Muscle layer of duodenum (tissue), 2 donors: ENCODE measurements around the gene PDE4B.
A peak's percentile ranks its signal among the peaks of the same experiment; 100 is the strongest.

ENCODE experiments used
- H3K27ac ChIP-seq: one replicate; pipeline ENCODE4 v1.7.0; 2013; ENCODE audit warnings: mild to moderate bottlenecking, low read length
- H3K27me3 ChIP-seq: one replicate; pipeline ENCODE4 v1.7.0; 2013; ENCODE audit warnings: low read depth, mild to moderate bottlenecking, control low read depth, low read length
- H3K36me3 ChIP-seq, 2 donors: one replicate each; pipeline ENCODE4 v1.7.0; 2013; ENCODE audit warnings: low read length in 2 of 2, control low read depth in 1 of 2, mild to moderate bottlenecking in 1 of 2; ENCODE audit not compliant: insufficient read depth in 2 of 2, control insufficient read depth in 1 of 2
- H3K4me1 ChIP-seq, 2 donors: one replicate each; pipeline ENCODE4 v1.7.0; 2013; ENCODE audit warnings: low read length in 2 of 2, mild to moderate bottlenecking in 2 of 2, control low read depth in 1 of 2, moderate library complexity in 1 of 2; ENCODE audit not compliant: insufficient read depth in 2 of 2, control insufficient read depth in 1 of 2
- H3K4me3 ChIP-seq, 2 donors: one replicate each; pipeline ENCODE4 v1.7.0; 2013; ENCODE audit warnings: low read length in 2 of 2, low read depth in 1 of 2, mild to moderate bottlenecking in 1 of 2
- H3K9me3 ChIP-seq, 2 donors: one replicate each; pipeline ENCODE4 v1.7.0; 2013; ENCODE audit warnings: low read length in 2 of 2, control low read depth in 1 of 2, mild to moderate bottlenecking in 1 of 2; ENCODE audit not compliant: control insufficient read depth in 1 of 2
- donor health status: healthy.

PDE4B gene

GRCh38 chr1:66294707-66295370 is 502.1 kb downstream of the PDE4B start:
- H3K36me3 ChIP-seq: no peaks in the 10 kb centered on the region

GRCh38 chr1:66295803-66296202 is 503.1 kb downstream of the PDE4B start:
- Histone ChIP-seq H3K27me3 (no peaks in the 10 kb centered on the region), H3K4me1 (peaks cover 0 to 9% of the 10 kb centered on the region in 2 donors), H3K4me3 (no peak overlapping the region), H3K36me3 (no peaks in the 10 kb centered on the region), H3K9me3 (no peaks in the 10 kb centered on the region), H3K27ac (no peak overlapping the region)

More at GRCh38 chr1:66294707-66295370, 502.1 kb downstream of the PDE4B start:
- H3K9me3 ChIP-seq: no peaks in the 10 kb centered on the region
- H3K4me3 ChIP-seq: no peak overlapping the region
- H3K27me3 ChIP-seq: no peaks in the 10 kb centered on the region
- H3K4me1 ChIP-seq: peaks cover 0 to 6% of the 10 kb centered on the region in 2 donors
- H3K27ac ChIP-seq: no peak overlapping the region

GRCh38 chr1:66296370-66296769 is 503.7 kb downstream of the PDE4B start:
- no peaks in the 10 kb centered on the region for H3K27me3 ChIP-seq
- no peaks in the 10 kb centered on the region for H3K36me3 ChIP-seq
- no peak overlapping the region for H3K27ac ChIP-seq
- no peak overlapping the region for H3K4me3 ChIP-seq
- H3K9me3 ChIP-seq: no peaks in the 10 kb centered on the region
- H3K4me1 ChIP-seq: peaks cover 0 to 10% of the 10 kb centered on the region in 2 donors

- no peaks in the 10 kb centered on the region for H3K27me3 ChIP-seq
- H3K9me3 ChIP-seq: no peaks in the 10 kb centered on the region
- H3K27ac ChIP-seq: no peak overlapping the region
- H3K4me3 ChIP-seq: no peak overlapping the region
- H3K36me3 ChIP-seq: no peaks in the 10 kb centered on the region
- H3K4me1 ChIP-seq: peaks cover 0 to 10% of the 10 kb centered on the region in 2 donors
Measured at GRCh38 chr1:66296951-66297350, 504.3 kb downstream of the PDE4B start.

- peaks cover 0 to 10% of the 10 kb centered on the region in 2 donors for H3K4me1 ChIP-seq
Measured at GRCh38 chr1:66298464-66298863, 505.8 kb downstream of the PDE4B start.

GRCh38 chr1:66300280-66300971 is 507.7 kb downstream of the PDE4B start:
- Histone ChIP-seq H3K27me3 (no peaks in the 10 kb centered on the region), H3K4me1 (peaks cover 0 to 10% of the 10 kb centered on the region in 2 donors), H3K4me3 (no peak overlapping the region), H3K36me3 (no peaks in the 10 kb centered on the region), H3K27ac (peak overlapping the region; percentile 60), H3K9me3 (no peaks in the 10 kb centered on the region)

More at GRCh38 chr1:66298464-66298863, 505.8 kb downstream of the PDE4B start:
- no peak overlapping the region for H3K4me3 ChIP-seq
- H3K27me3 ChIP-seq: no peaks in the 10 kb centered on the region
- no peaks in the 10 kb centered on the region for H3K9me3 ChIP-seq
- no peaks in the 10 kb centered on the region for H3K36me3 ChIP-seq
- no peak overlapping the region for H3K27ac ChIP-seq

- peaks cover 0 to 9% of the 10 kb centered on the region in 2 donors for H3K4me1 ChIP-seq
- peak overlapping the region; percentile 60 for H3K27ac ChIP-seq
- H3K36me3 ChIP-seq: no peaks in the 10 kb centered on the region
- H3K4me3 ChIP-seq: peak overlapping the region; percentile 6 to 41
- H3K27me3 ChIP-seq: no peaks in the 10 kb centered on the region
- no peaks in the 10 kb centered on the region for H3K9me3 ChIP-seq
Measured at GRCh38 chr1:66300972-66301451, 508.3 kb downstream of the PDE4B start.

DNA sequence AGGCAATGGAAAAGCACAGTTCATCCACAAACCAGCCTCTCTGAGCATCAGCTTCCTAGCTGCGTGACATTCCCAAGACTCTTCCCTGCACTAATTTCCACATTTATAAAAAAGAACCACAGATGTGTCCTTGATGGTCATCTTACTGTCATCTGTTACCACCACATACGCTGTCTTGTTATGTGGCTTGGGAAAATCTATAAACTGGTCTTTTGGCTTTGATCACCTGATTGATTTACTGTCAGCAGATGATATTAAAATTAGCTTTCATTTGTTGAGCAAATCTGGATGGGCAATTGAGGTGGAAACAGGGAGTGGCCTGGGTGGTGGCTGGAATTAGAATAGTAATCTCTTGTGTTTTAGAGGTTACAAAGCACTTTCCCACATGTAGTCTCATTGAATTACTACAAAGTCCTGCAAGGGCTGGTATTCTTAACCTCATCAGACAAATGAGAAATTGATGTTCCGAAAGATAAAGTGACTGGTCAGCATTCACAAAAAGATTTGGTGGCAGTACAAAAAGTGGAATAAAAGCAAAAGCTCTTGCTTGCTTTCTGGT is 509.6 kb downstream of the PDE4B start:
- Histone ChIP-seq H3K36me3 (no peaks in the 10 kb centered on the region), H3K4me3 (no peak overlapping the region), H3K4me1 (peaks cover 0 to 4% of the 10 kb centered on the region in 2 donors), H3K27ac (no peak overlapping the region), H3K9me3 (no peaks in the 10 kb centered on the region), H3K27me3 (no peaks in the 10 kb centered on the region)

DNA sequence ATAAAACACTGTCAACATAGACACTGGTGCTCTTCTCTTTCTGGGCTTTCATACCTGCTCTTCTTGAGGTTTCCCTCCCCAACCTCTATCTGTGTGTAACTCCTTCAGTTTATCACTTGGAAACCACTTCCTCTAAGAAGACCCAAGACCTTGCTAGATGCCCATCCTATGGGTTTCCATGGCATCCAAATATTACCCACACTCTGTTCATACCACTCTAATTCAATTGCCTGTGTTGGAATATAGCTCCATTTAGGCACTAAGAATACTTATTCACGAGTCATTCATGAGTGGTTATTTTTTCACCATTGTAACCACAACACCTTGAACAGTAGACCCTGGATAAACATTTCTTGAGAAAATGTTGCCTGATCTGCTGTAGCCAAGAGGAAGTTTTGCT is 510.1 kb downstream of the PDE4B start:
- H3K27ac ChIP-seq: no peak overlapping the region
- no peaks in the 10 kb centered on the region for H3K36me3 ChIP-seq
- no peak overlapping the region for H3K4me3 ChIP-seq
- H3K27me3 ChIP-seq: no peaks in the 10 kb centered on the region
- peaks cover 0 to 4% of the 10 kb centered on the region in 2 donors for H3K4me1 ChIP-seq
- no peaks in the 10 kb centered on the region for H3K9me3 ChIP-seq

- no peak overlapping the region for H3K27ac ChIP-seq
- peaks cover 0 to 4% of the 10 kb centered on the region in 2 donors for H3K4me1 ChIP-seq
- H3K27me3 ChIP-seq: no peaks in the 10 kb centered on the region
- no peaks in the 10 kb centered on the region for H3K36me3 ChIP-seq
- no peaks in the 10 kb centered on the region for H3K9me3 ChIP-seq
- H3K4me3 ChIP-seq: no peak overlapping the region
Measured at GRCh38 chr1:66303646-66304045, 511.0 kb downstream of the PDE4B start.

- H3K27ac ChIP-seq: no peak overlapping the region
- H3K27me3 ChIP-seq: no peaks in the 10 kb centered on the region
- peaks cover 0 to 4% of the 10 kb centered on the region in 2 donors for H3K4me1 ChIP-seq
- H3K9me3 ChIP-seq: no peaks in the 10 kb centered on the region
- no peaks in the 10 kb centered on the region for H3K36me3 ChIP-seq
- H3K4me3 ChIP-seq: no peak overlapping the region
Measured at GRCh38 chr1:66304128-66304527, 511.4 kb downstream of the PDE4B start.
